ENCODE measurements around the gene UPK3B.
"Not testable (repeated sequence)": the region's sequence is repeated elsewhere in the genome, so short reads cannot be mapped to it uniquely, and the experiment has no call there.

- TF ChIP-seq HMGA2 (CRISPR knock-in tag; IDR thresholded peaks at IDR 0.05); CTCF (IDR thresholded peaks at IDR 0.05); NR1H2 (CRISPR knock-in tag; IDR thresholded peaks at IDR 0.05); ZNF121 (CRISPR knock-in tag; IDR thresholded peaks at IDR 0.05); ZNF138 (CRISPR knock-in tag; conservative IDR thresholded peaks at IDR 0.05): not testable (repeated sequence)
- TF ChIP-seq, protein P1, sequence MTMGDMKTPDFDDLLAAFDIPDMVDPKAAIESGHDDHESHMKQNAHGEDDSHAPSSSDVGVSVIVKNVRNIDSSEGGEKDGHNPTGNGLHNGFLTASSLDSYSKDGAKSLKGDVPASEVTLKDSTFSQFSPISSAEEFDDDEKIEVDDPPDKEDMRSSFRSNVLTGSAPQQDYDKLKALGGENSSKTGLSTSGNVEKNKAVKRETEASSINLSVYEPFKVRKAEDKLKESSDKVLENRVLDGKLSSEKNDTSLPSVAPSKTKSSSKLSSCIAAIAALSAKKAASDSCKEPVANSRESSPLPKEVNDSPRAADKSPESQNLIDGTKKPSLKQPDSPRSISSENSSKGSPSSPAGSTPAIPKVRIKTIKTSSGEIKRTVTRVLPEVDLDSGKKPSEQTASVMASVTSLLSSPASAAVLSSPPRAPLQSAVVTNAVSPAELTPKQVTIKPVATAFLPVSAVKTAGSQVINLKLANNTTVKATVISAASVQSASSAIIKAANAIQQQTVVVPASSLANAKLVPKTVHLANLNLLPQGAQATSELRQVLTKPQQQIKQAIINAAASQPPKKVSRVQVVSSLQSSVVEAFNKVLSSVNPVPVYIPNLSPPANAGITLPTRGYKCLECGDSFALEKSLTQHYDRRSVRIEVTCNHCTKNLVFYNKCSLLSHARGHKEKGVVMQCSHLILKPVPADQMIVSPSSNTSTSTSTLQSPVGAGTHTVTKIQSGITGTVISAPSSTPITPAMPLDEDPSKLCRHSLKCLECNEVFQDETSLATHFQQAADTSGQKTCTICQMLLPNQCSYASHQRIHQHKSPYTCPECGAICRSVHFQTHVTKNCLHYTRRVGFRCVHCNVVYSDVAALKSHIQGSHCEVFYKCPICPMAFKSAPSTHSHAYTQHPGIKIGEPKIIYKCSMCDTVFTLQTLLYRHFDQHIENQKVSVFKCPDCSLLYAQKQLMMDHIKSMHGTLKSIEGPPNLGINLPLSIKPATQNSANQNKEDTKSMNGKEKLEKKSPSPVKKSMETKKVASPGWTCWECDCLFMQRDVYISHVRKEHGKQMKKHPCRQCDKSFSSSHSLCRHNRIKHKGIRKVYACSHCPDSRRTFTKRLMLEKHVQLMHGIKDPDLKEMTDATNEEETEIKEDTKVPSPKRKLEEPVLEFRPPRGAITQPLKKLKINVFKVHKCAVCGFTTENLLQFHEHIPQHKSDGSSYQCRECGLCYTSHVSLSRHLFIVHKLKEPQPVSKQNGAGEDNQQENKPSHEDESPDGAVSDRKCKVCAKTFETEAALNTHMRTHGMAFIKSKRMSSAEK (CRISPR knock-in tag; IDR thresholded peaks at IDR 0.05; ENCODE audit: borderline replicate concordance) = not testable (repeated sequence)
- TF ChIP-seq NFYB (CRISPR knock-in tag; conservative IDR thresholded peaks at IDR 0.05; ENCODE audit: low read depth) = 0 out of 2 replicates have a peak, but pooled peaks have one; percentile 17
- TF ChIP-seq, protein P2, sequence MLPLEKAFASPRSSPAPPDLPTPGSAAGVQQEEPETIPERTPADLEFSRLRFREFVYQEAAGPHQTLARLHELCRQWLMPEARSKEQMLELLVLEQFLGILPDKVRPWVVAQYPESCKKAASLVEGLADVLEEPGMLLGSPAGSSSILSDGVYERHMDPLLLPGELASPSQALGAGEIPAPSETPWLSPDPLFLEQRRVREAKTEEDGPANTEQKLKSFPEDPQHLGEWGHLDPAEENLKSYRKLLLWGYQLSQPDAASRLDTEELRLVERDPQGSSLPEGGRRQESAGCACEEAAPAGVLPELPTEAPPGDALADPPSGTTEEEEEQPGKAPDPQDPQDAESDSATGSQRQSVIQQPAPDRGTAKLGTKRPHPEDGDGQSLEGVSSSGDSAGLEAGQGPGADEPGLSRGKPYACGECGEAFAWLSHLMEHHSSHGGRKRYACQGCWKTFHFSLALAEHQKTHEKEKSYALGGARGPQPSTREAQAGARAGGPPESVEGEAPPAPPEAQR (CRISPR knock-in tag; IDR thresholded peaks at IDR 0.05) = not testable (repeated sequence)
- peak; percentile 48; the same call in 1 of the 2 replicates for TF ChIP-seq NFE2L1 (CRISPR knock-in tag; IDR thresholded peaks at IDR 0.05)
- peak; percentile 71; the same call in 1 of the 2 replicates for TF ChIP-seq ARID4B (CRISPR knock-in tag; IDR thresholded peaks at IDR 0.05; ENCODE audit: borderline replicate concordance)
Observed at GRCh38 chr7:76549025-76549854, 38.9 kb downstream of the UPK3B start.

Measured in WTC11 (cell line).